KMS-11 (cell line): ENCODE data around the gene MALL.

Experiments used
- H2AFZ ChIP-seq: fragments of 200-600 bp; sonication (generic); 2 replicates; pipeline ENCODE4 v1.6.1; 2016; ENCODE audit warnings: antibody characterized with exemption, mixed run types, low read depth
- H3K27ac ChIP-seq: fragments of 200-600 bp; sonication (generic); 2 replicates; pipeline ENCODE4 v1.6.1; 2016; ENCODE audit warnings: mild to moderate bottlenecking, mixed run types
- H3K27me3 ChIP-seq: fragments of 200-600 bp; sonication (generic); 2 replicates; pipeline ENCODE4 v1.6.1; 2017; ENCODE audit warnings: mild to moderate bottlenecking, low read depth, mixed run types, moderate library complexity; ENCODE audit not compliant: insufficient read depth
- H3K36me3 ChIP-seq: fragments of 200-600 bp; sonication (generic); 2 replicates; pipeline ENCODE4 v1.6.1; 2017; ENCODE audit warnings: mild to moderate bottlenecking, mixed run types; ENCODE audit not compliant: insufficient read depth
- H3K4me1 ChIP-seq: fragments of 200-600 bp; sonication (generic); 2 replicates; pipeline ENCODE4 v1.6.1; 2016; ENCODE audit warnings: mild to moderate bottlenecking, low read depth, mixed run types; ENCODE audit not compliant: poor library complexity, severe bottlenecking
- H3K4me2 ChIP-seq: fragments of 200-600 bp; sonication (generic); 2 replicates; pipeline ENCODE4 v1.7.0; 2016; ENCODE audit warnings: mild to moderate bottlenecking, mixed run types
- H3K4me3 ChIP-seq: fragments of 200-600 bp; sonication (generic); IDR thresholded peaks from 2 replicates; pipeline ENCODE4 v1.6.1; 2017; ENCODE audit warnings: low read depth, low read length, mixed read lengths; ENCODE audit not compliant: insufficient read depth
- H3K79me2 ChIP-seq: fragments of 200-600 bp; sonication (generic); 2 replicates; pipeline ENCODE4 v1.6.1; 2016; ENCODE audit warnings: low read depth, mixed run types; ENCODE audit not compliant: insufficient read depth
- H3K9ac ChIP-seq: fragments of 200-600 bp; sonication (generic); 2 replicates; pipeline ENCODE4 v1.6.1; 2016; ENCODE audit warnings: mild to moderate bottlenecking, mixed run types
- H4K20me1 ChIP-seq: fragments of 200-600 bp; sonication (generic); 2 replicates; pipeline ENCODE4 v1.6.1; 2016; ENCODE audit warnings: mild to moderate bottlenecking, mixed run types; ENCODE audit not compliant: insufficient read depth
- CTCF ChIP-seq: fragments of 200-600 bp; sonication (generic); conservative IDR thresholded peaks from 2 replicates; pipeline ENCODE4 v1.6.1; 2017; ENCODE audit warnings: low read depth, mild to moderate bottlenecking, antibody characterized with exemption, low read length, moderate library complexity, mixed read lengths

Gene MALL

GRCh38 chr2:110124038-110124825 lies 8.6 kb upstream of the MALL start:
- no peak overlapping the region for H3K4me2 ChIP-seq
- no peak for TF ChIP-seq CTCF
- H3K79me2 ChIP-seq = no peaks in the 10 kb centered on the region
- no peaks in the 10 kb centered on the region for H3K4me1 ChIP-seq
- H3K27me3 ChIP-seq = no peaks in the 10 kb centered on the region
- no peak overlapping the region for H2AFZ ChIP-seq
- H3K9ac ChIP-seq = no peak overlapping the region
- no peak overlapping the region for H3K27ac ChIP-seq
- no peaks in the 10 kb centered on the region for H4K20me1 ChIP-seq
- H3K4me3 ChIP-seq = no peak overlapping the region
- no peaks in the 10 kb centered on the region for H3K36me3 ChIP-seq

- no peak overlapping the region for H3K27ac ChIP-seq
- no peak overlapping the region for H3K4me3 ChIP-seq
- no peak overlapping the region for H3K4me2 ChIP-seq
- H3K79me2 ChIP-seq = no peaks in the 10 kb centered on the region
- no peak for TF ChIP-seq CTCF
- H4K20me1 ChIP-seq = no peaks in the 10 kb centered on the region
- H3K4me1 ChIP-seq = no peaks in the 10 kb centered on the region
- H3K9ac ChIP-seq = no peak overlapping the region
- no peaks in the 10 kb centered on the region for H3K27me3 ChIP-seq
- H3K36me3 ChIP-seq = no peaks in the 10 kb centered on the region
- no peak overlapping the region for H2AFZ ChIP-seq
Measured at GRCh38 chr2:110121592-110121991, 6.0 kb upstream of the MALL start.

GRCh38 chr2:110121052-110121334 lies 5.4 kb upstream of the MALL start:
- no peak for TF ChIP-seq CTCF

GRCh38 chr2:110120171-110121051 lies 4.8 kb upstream of the MALL start:
- Histone ChIP-seq H3K4me1 (no peaks in the 10 kb centered on the region), H3K27ac (no peak overlapping the region), H3K9ac (no peak overlapping the region), H3K4me2 (no peak overlapping the region), H3K27me3 (no peaks in the 10 kb centered on the region), H2AFZ (no peak overlapping the region), H3K4me3 (no peak overlapping the region), H3K36me3 (no peaks in the 10 kb centered on the region), H3K79me2 (no peaks in the 10 kb centered on the region), H4K20me1 (no peaks in the 10 kb centered on the region)
- no peak for TF ChIP-seq CTCF

More at GRCh38 chr2:110121052-110121334, 5.4 kb upstream of the MALL start:
- Histone ChIP-seq H2AFZ (no peak overlapping the region), H3K4me2 (no peak overlapping the region), H3K9ac (no peak overlapping the region), H3K4me1 (no peaks in the 10 kb centered on the region), H3K4me3 (no peak overlapping the region), H3K79me2 (no peaks in the 10 kb centered on the region), H4K20me1 (no peaks in the 10 kb centered on the region), H3K36me3 (no peaks in the 10 kb centered on the region), H3K27ac (no peak overlapping the region), H3K27me3 (no peaks in the 10 kb centered on the region)
